ENCODE results near the gene RELL2. TPM values are rescaled to one million over a fixed set of nuclear protein-coding genes. Genes with fewer than 3 reads are reported as not detected.

Gene RELL2
- total and polyA plus RNA-seq, 2 experiments from 2014 or later: 16.9 to 17.3 TPM

- Histone ChIP-seq H3K27me3 (no peaks in the 10 kb centered on the region), H2AFZ (peak overlapping the region; percentile 32), H3K9me2 (replicated peaks; ENCODE audit: insufficient read depth) (no peaks in the 10 kb centered on the region), H3K36me3 (replicated peaks; ENCODE audit: insufficient read depth, low read depth) (no peaks in the 10 kb centered on the region), H3K9me3 (ENCODE audit: low read depth) (no peaks in the 10 kb centered on the region), H3K4me1 (ENCODE audit: insufficient read depth) (peaks cover 18% of the 10 kb centered on the region), H3K27ac (peak overlapping the region; percentile 80), H3K79me2 (no peaks in the 10 kb centered on the region), H3K4me3 (no peak overlapping the region), H3K4me2 (peak overlapping the region; percentile 73), H4K20me1 (ENCODE audit: insufficient read depth, poor library complexity, severe bottlenecking) (no peaks in the 10 kb centered on the region)
- WGBS (ENCODE audit: low lambda C conversion rate, missing lambda C conversion rate): 32% methylated on average over 2 of the region's 2 CpGs
- no peak for TF ChIP-seq CTCF (IDR thresholded peaks at IDR 0.05; ENCODE audit: poor library complexity)
- TF ChIP-seq EZH2 (IDR thresholded peaks at IDR 0.05; ENCODE audit: borderline replicate concordance): no peak
- no peak for TF ChIP-seq EZH2phosphoT487 (IDR thresholded peaks at IDR 0.05; ENCODE audit: low read depth, severe bottlenecking, unreplicated experiment)
- no peak for DNase-seq (ENCODE audit: low spot score)
Measured at GRCh38 chr5:141681295-141681694, 44.5 kb downstream of the RELL2 start.

- H3K27me3 ChIP-seq: no peaks in the 10 kb centered on the region
- H2AFZ ChIP-seq: peak within 1 kb of the TSS; percentile 32
- DNase-seq (ENCODE audit: low spot score): peak; percentile 92
Measured at GRCh38 chr5:141681695-141682641, 45.2 kb downstream of the RELL2 start, which contains the start of gene ARAP3. Gene ARAP3, minus strand, starts transcription at chr5:141682230. Its CDS starts 1,744 bp downstream, at chr5:141680486.

GRCh38 chr5:141683596-141684141, 46.9 kb downstream of the RELL2 start:
- no peaks in the 10 kb centered on the region for H3K27me3 ChIP-seq
- H3K9me2 ChIP-seq (replicated peaks; ENCODE audit: insufficient read depth): no peaks in the 10 kb centered on the region
- no peak overlapping the region for H2AFZ ChIP-seq
- TF ChIP-seq EZH2phosphoT487 (IDR thresholded peaks at IDR 0.05; ENCODE audit: low read depth, severe bottlenecking, unreplicated experiment) (no peak), CTCF (IDR thresholded peaks at IDR 0.05; ENCODE audit: poor library complexity) (no peak), EZH2 (IDR thresholded peaks at IDR 0.05; ENCODE audit: borderline replicate concordance) (no peak)
- no peaks in the 10 kb centered on the region for H3K36me3 ChIP-seq (replicated peaks; ENCODE audit: insufficient read depth, low read depth)
- H3K4me1 ChIP-seq (ENCODE audit: insufficient read depth): peaks cover 18% of the 10 kb centered on the region
- no peak overlapping the region for H3K27ac ChIP-seq
- DNase-seq (ENCODE audit: low spot score): no peak
- no peaks in the 10 kb centered on the region for H4K20me1 ChIP-seq (ENCODE audit: insufficient read depth, poor library complexity, severe bottlenecking)
- H3K9me3 ChIP-seq (ENCODE audit: low read depth): no peaks in the 10 kb centered on the region
- no peaks in the 10 kb centered on the region for H3K79me2 ChIP-seq
- no peak overlapping the region for H3K4me3 ChIP-seq
- no peak overlapping the region for H3K4me2 ChIP-seq

More at GRCh38 chr5:141681695-141682641, 45.2 kb downstream of the RELL2 start, which contains the start of gene ARAP3:
- no peaks in the 10 kb centered on the region for H3K36me3 ChIP-seq (replicated peaks; ENCODE audit: insufficient read depth, low read depth)
- no peak within 1 kb of the TSS for H3K4me3 ChIP-seq
- peaks cover 18% of the 10 kb centered on the region for H3K4me1 ChIP-seq (ENCODE audit: insufficient read depth)
- TF ChIP-seq EZH2phosphoT487 (IDR thresholded peaks at IDR 0.05; ENCODE audit: low read depth, severe bottlenecking, unreplicated experiment) (no peak), CTCF (IDR thresholded peaks at IDR 0.05; ENCODE audit: poor library complexity) (no peak), EZH2 (IDR thresholded peaks at IDR 0.05; ENCODE audit: borderline replicate concordance) (no peak)
- H3K9me2 ChIP-seq (replicated peaks; ENCODE audit: insufficient read depth): no peaks in the 10 kb centered on the region
- H3K4me2 ChIP-seq: peak within 1 kb of the TSS; percentile 73
- H3K79me2 ChIP-seq: no peaks in the 10 kb centered on the region
- no peaks in the 10 kb centered on the region for H4K20me1 ChIP-seq (ENCODE audit: insufficient read depth, poor library complexity, severe bottlenecking)
- H3K27ac ChIP-seq: peak within 1 kb of the TSS; percentile 80
- H3K9me3 ChIP-seq (ENCODE audit: low read depth): no peaks in the 10 kb centered on the region
- 11% methylated on average over 37 of the region's 77 CpGs for WGBS (ENCODE audit: low lambda C conversion rate, missing lambda C conversion rate)

All from hepatocyte (in vitro differentiated cells).